HepG2 (cell line): ENCODE results near the gene AP1AR. TPM values are rescaled to one million over a fixed set of nuclear protein-coding genes. Genes with fewer than 3 reads are reported as not detected.

ENCODE experiments used
- CC2D1A ChIP-seq: sonication (generic); formaldehyde crosslinking; IDR thresholded peaks from 2 replicates; pipeline ENCODE4 v1.8.1; 2023; ENCODE audit warnings: mild to moderate bottlenecking, missing genetic modification reagents
- DNMT1 ChIP-seq: sonication (generic); formaldehyde crosslinking; IDR thresholded peaks from 2 replicates; pipeline ENCODE4 v1.5.1; 2020; ENCODE audit warnings: mild to moderate bottlenecking, missing genetic modification reagents
- FOXK2 ChIP-seq: fragments of 450-650 bp; IDR thresholded peaks from 2 replicates; pipeline ENCODE4 v1.6.1; 2016
- FOXO1 ChIP-seq: sonication (generic); formaldehyde crosslinking; IDR thresholded peaks from 2 replicates; pipeline ENCODE4 v1.4.0; 2020; ENCODE audit warnings: missing genetic modification reagents
- HNF4A ChIP-seq: sonication (generic); formaldehyde crosslinking; IDR thresholded peaks from 2 replicates; pipeline ENCODE4 v1.4.0; 2020; ENCODE audit warnings: missing genetic modification reagents
- KLF12 ChIP-seq: sonication (generic); formaldehyde crosslinking; IDR thresholded peaks from 2 replicates; pipeline ENCODE4 v1.4.0; 2020; ENCODE audit warnings: missing genetic modification reagents, borderline replicate concordance
- KMT2B ChIP-seq: IDR thresholded peaks from 2 replicates; pipeline ENCODE4 v1.6.1; 2016; ENCODE audit warnings: missing genetic modification reagents, missing compliant biosample characterization
- MED1 ChIP-seq: sonication (generic); formaldehyde crosslinking; IDR thresholded peaks from 2 replicates; pipeline ENCODE4 v1.4.0; 2020; ENCODE audit warnings: missing genetic modification reagents
- MEF2D ChIP-seq: sonication (generic); formaldehyde crosslinking; IDR thresholded peaks from 2 replicates; pipeline ENCODE4 v1.5.1; 2020; ENCODE audit warnings: mild to moderate bottlenecking, missing genetic modification reagents
- MYC ChIP-seq: sonication (generic); formaldehyde crosslinking; IDR thresholded peaks from 2 replicates; pipeline ENCODE4 v1.9.0; 2021; ENCODE audit warnings: missing genetic modification reagents, borderline replicate concordance
- NFIC ChIP-seq: IDR thresholded peaks from 2 replicates; pipeline ENCODE4 v1.6.1; 2012; ENCODE audit warnings: mild to moderate bottlenecking, low read length, inconsistent platforms
- PITX1 ChIP-seq: sonication (generic); formaldehyde crosslinking; IDR thresholded peaks from 2 replicates; pipeline ENCODE4 v1.5.1; 2020; ENCODE audit warnings: mild to moderate bottlenecking, missing genetic modification reagents
- SAP130 ChIP-seq: IDR thresholded peaks from 2 replicates; pipeline ENCODE4 v1.6.1; 2016; ENCODE audit warnings: low read depth
- SIX4 ChIP-seq: sonication (generic); formaldehyde crosslinking; IDR thresholded peaks from 2 replicates; pipeline ENCODE4 v1.4.0; 2020; ENCODE audit warnings: missing genetic modification reagents
- SRSF9 ChIP-seq: fragments of 200-400 bp; formaldehyde crosslinking; IDR thresholded peaks from 2 replicates; pipeline ENCODE4 v1.6.1; 2018; ENCODE audit warnings: borderline replicate concordance, mild to moderate bottlenecking, low read depth, low read length; ENCODE audit not compliant: insufficient read depth, poor library complexity, severe bottlenecking
- STAG1 ChIP-seq: sonication (generic); formaldehyde crosslinking; IDR thresholded peaks from 2 replicates; pipeline ENCODE4 v1.4.0; 2020; ENCODE audit warnings: missing genetic modification reagents
- TCF12 ChIP-seq, 2 experiments: fragments of 450-650 bp in 1 of 2; sonication (generic) in 1 of 2; formaldehyde crosslinking in 1 of 2; IDR thresholded peaks; 2 replicates each; pipeline versions ENCODE4 v1.6.1 to v1.8.0; 2017 to 2022; ENCODE audit warnings: antibody characterized with exemption in 1 of 2, mild to moderate bottlenecking in 1 of 2, missing genetic modification reagents in 1 of 2, moderate library complexity in 1 of 2
- TMF1 ChIP-seq: sonication (generic); formaldehyde crosslinking; IDR thresholded peaks from 2 replicates; pipeline ENCODE4 v1.8.1; 2022; ENCODE audit warnings: low read depth, missing genetic modification reagents
- YEATS2 ChIP-seq: sonication (generic); formaldehyde crosslinking; IDR thresholded peaks from 2 replicates; pipeline ENCODE4 v1.4.0; 2020; ENCODE audit warnings: missing genetic modification reagents, borderline replicate concordance
- ZC3H4 ChIP-seq: sonication (generic); formaldehyde crosslinking; IDR thresholded peaks from 2 replicates; pipeline ENCODE4 v1.4.0; 2020; ENCODE audit warnings: missing genetic modification reagents, borderline replicate concordance
- ZNF230 ChIP-seq: sonication (generic); formaldehyde crosslinking; IDR thresholded peaks from 2 replicates; pipeline ENCODE4 v1.4.0; 2020; ENCODE audit warnings: mild to moderate bottlenecking, missing genetic modification reagents
- ZNF484 ChIP-seq: sonication (generic); formaldehyde crosslinking; IDR thresholded peaks from 2 replicates; pipeline ENCODE4 v1.5.1; 2020; ENCODE audit warnings: mild to moderate bottlenecking, low read depth, missing genetic modification reagents, borderline replicate concordance
- ZNF781 ChIP-seq: sonication (generic); formaldehyde crosslinking; IDR thresholded peaks from 2 replicates; pipeline ENCODE4 v1.5.1; 2020; ENCODE audit warnings: borderline replicate concordance, mild to moderate bottlenecking, missing genetic modification reagents; ENCODE audit errors: not compliant biosample characterization
- ZSCAN9 ChIP-seq: IDR thresholded peaks from 2 replicates; pipeline ENCODE4 v1.6.1; 2016; ENCODE audit warnings: borderline replicate concordance
- polyA plus RNA-seq, 8 experiments: library from polyadenylated mRNA; depleted of rRNA in 3 of 8; stranded (reverse) in 7 of 8; unstranded in 1 of 8; fragments of >200 nt; fragmentation: Illumina TruSeq in 4 of 8; extraction: Trizol in 4 of 8; gene quantifications; 2 replicates each; pipeline versions ENCODE4 v1.2.1 to v1.2.3, GENCODE V29; 2011 to 2016; ENCODE audit warnings: low read depth in 4 of 8, missing spikeins in 1 of 8, mixed read lengths in 1 of 8; ENCODE audit not compliant: insufficient read depth in 1 of 8
- total RNA-seq, 5 experiments: library from RNA; depleted of rRNA; stranded (reverse); fragments of >200 nt; fragmentation: Illumina TruSeq; extraction: Trizol; gene quantifications; 2 replicates each; pipeline ENCODE4 v1.2.3, GENCODE V29; 2016; ENCODE audit warnings: low read depth in 1 of 5
- TF ChIP-seq, protein P1 (sequence below): sonication (generic); formaldehyde crosslinking; IDR thresholded peaks from 2 replicates; pipeline ENCODE4 v1.5.1; 2020; ENCODE audit warnings: missing genetic modification reagents, mild to moderate bottlenecking, borderline replicate concordance
- TF ChIP-seq, protein P2 (sequence below): IDR thresholded peaks from 2 replicates; pipeline ENCODE4 v1.6.1; 2016; ENCODE audit warnings: mild to moderate bottlenecking
- TF ChIP-seq, protein P3 (sequence below): IDR thresholded peaks from 2 replicates; pipeline ENCODE4 v1.6.1; 2016; ENCODE audit warnings: low read depth

The AP1AR gene
- total and polyA plus RNA-seq, 2 of the 13 experiments (the other 11 are each of a cell fraction or from before 2014, with no cell fraction given), result 24.9 to 39.9 TPM

DNA sequence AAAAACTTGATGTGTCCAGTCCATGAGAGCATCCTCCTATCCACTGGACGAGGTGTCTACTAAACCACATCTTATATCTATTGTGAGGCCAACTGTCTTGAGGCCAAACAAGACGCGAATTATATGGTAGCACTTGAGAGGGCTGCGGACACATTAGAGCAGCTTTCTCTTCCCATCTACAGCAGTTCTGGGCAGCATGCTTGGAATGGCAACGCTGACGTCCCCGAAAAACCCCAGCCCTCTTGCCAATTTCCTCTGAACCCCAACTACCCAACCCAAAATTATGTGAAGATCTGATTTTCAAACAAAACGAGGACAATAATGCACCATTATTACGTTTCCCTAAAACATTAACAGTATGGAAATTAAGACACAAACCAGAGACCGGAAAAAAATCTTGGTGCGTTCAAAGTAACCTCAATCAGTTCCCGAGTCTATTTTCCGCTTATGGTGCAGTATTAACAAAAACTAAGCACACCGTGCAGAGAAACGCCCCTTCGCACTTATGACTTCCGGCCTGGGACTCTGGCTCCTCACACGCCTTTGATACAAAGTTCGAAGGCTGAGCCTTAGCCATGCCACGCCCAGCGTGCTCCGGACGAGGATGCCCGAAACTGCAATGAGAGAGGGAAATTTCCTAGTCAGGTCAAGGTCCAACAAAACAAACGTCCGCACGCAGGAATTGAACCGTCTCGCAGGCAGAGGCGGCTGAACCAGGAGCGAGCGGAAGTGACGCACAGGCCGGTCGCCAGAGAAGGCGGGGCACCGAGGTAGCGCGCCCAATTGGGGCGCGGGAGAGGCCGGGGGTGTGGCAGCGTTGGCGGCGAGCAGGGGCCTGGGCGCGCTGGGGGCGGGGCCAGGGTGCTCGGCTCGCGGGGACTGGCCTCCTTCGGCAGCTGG, 458 bp upstream of the AP1AR start (continued):
- no peak for TF ChIP-seq TCF12 (IDR thresholded peaks at IDR 0.05)
- no peak; the same call in 1 of the 2 replicates for TF ChIP-seq TCF12 (CRISPR knock-in tag; IDR thresholded peaks at IDR 0.05)
- no peak for TF ChIP-seq ZNF484 (CRISPR knock-in tag)
- TF ChIP-seq STAG1 (CRISPR knock-in tag), result peak; percentile 2; the same call in 1 of the 2 replicates
- TF ChIP-seq MED1 (CRISPR knock-in tag), result peak; percentile 92
- TF ChIP-seq, protein P1, sequence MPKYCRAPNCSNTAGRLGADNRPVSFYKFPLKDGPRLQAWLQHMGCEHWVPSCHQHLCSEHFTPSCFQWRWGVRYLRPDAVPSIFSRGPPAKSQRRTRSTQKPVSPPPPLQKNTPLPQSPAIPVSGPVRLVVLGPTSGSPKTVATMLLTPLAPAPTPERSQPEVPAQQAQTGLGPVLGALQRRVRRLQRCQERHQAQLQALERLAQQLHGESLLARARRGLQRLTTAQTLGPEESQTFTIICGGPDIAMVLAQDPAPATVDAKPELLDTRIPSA (CRISPR knock-in tag), result no peak; the same call in 1 of the 2 replicates
- TF ChIP-seq PITX1 (CRISPR knock-in tag), result peak; percentile 51; the same call in 1 of the 2 replicates
- TF ChIP-seq SAP130, result peak; percentile 88; the same call in 1 of the 2 replicates
- TF ChIP-seq FOXO1, result peak; percentile 85
- TF ChIP-seq TMF1 (CRISPR knock-in tag), result 0 out of 2 replicates have a peak, but pooled peaks have one; percentile 37
- TF ChIP-seq, protein P2, sequence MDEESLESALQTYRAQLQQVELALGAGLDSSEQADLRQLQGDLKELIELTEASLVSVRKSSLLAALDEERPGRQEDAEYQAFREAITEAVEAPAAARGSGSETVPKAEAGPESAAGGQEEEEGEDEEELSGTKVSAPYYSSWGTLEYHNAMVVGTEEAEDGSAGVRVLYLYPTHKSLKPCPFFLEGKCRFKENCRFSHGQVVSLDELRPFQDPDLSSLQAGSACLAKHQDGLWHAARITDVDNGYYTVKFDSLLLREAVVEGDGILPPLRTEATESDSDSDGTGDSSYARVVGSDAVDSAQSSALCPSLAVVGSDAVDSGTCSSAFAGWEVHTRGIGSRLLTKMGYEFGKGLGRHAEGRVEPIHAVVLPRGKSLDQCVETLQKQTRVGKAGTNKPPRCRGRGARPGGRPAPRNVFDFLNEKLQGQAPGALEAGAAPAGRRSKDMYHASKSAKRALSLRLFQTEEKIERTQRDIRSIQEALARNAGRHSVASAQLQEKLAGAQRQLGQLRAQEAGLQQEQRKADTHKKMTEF (CRISPR knock-in tag), result peak; percentile 76; the same call in 1 of the 2 replicates
- peak; percentile 72; the same call in 1 of the 2 replicates for TF ChIP-seq MYC (CRISPR knock-in tag)
- TF ChIP-seq HNF4A (CRISPR knock-in tag), result peak; percentile 97
- peak; percentile 33 for TF ChIP-seq ZNF781 (CRISPR knock-in tag)
- peak; percentile 64 for TF ChIP-seq FOXK2
- peak; percentile 75 for TF ChIP-seq SIX4
- TF ChIP-seq MEF2D (CRISPR knock-in tag), result peak; percentile 89
- peak; percentile 61; the same call in 1 of the 2 replicates for TF ChIP-seq NFIC
- TF ChIP-seq YEATS2 (CRISPR knock-in tag), result peak; percentile 80; the same call in 1 of the 2 replicates
- 0 out of 2 replicates have a peak, but pooled peaks have one; percentile 82 for TF ChIP-seq CC2D1A
- TF ChIP-seq ZSCAN9 (CRISPR knock-in tag), result peak; percentile 76
- no peak for TF ChIP-seq SRSF9
- no peak for TF ChIP-seq DNMT1 (CRISPR knock-in tag)
- TF ChIP-seq, protein P3, sequence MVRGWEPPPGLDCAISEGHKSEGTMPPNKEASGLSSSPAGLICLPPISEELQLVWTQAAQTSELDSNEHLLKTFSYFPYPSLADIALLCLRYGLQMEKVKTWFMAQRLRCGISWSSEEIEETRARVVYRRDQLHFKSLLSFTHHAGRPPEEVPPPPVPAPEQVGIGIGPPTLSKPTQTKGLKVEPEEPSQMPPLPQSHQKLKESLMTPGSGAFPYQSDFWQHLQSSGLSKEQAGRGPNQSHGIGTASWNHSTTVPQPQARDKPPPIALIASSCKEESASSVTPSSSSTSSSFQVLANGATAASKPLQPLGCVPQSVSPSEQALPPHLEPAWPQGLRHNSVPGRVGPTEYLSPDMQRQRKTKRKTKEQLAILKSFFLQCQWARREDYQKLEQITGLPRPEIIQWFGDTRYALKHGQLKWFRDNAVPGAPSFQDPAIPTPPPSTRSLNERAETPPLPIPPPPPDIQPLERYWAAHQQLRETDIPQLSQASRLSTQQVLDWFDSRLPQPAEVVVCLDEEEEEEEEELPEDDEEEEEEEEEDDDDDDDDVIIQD, result peak; percentile 86
- peak; percentile 85 for TF ChIP-seq KMT2B (CRISPR knock-in tag)
- peak; percentile 93; the same call in 1 of the 2 replicates for TF ChIP-seq KLF12 (CRISPR knock-in tag)
- no peak; the same call in none of the 2 replicates for TF ChIP-seq ZNF230 (CRISPR knock-in tag)
- TF ChIP-seq ZC3H4, result no peak; the same call in 1 of the 2 replicates
